GM12878 (cell line): Measurements from ENCODE around the gene ARMC9. TPM values are rescaled to one million over a fixed set of nuclear protein-coding genes. Genes with fewer than 3 reads are reported as not detected.

Experiments
- ATAC-seq: fragments of 200-7000 bp; cut with Tn5 transposase; 3 replicates; pipeline ENCODE4 v1.9.1; 2020; ENCODE audit warnings: mild to moderate bottlenecking, moderate library complexity
- BruUV-seq: library from RNA; stranded (reverse); fragments of 400-500 nt; replicated peaks from 2 replicates; lab custom pipeline; 2021; lab: Mats Ljungman, UMichigan
- CTCF ChIA-PET: fragments of 300-600 bp; sonication (Branson Sonifier 250); formaldehyde crosslinking; extraction: SDS; loops from one replicate; lab custom pipeline; 2021; ENCODE audit warnings: inconsistent platforms; lab: Yijun Ruan, JAX
- POLR2A ChIA-PET: fragments of 350-600 bp; formaldehyde crosslinking; extraction: SDS; loops from one replicate; lab custom pipeline; 2021; ENCODE audit warnings: inconsistent platforms; lab: Charles Lee
- RAD21 ChIA-PET: fragments of 300-600 bp; sonication (Branson Sonifier 250); formaldehyde crosslinking; loops from one replicate; lab custom pipeline; 2023; ENCODE audit warnings: antibody characterized with exemption; ENCODE audit not compliant: unreplicated experiment; lab: Charles Lee
- SMC1A ChIA-PET: fragments of 300-600 bp; sonication (Branson Sonifier 250); formaldehyde crosslinking; loops from one replicate; lab custom pipeline; 2023; ENCODE audit not compliant: unreplicated experiment, uncharacterized antibody; lab: Charles Lee
- DNase-seq: peaks from one replicate; pipeline ENCODE4 v3.0.0-alpha.2; 2011; ENCODE audit warnings: low read depth, low spot score
- FAIRE-seq: peaks from 3 replicates; lab custom pipeline; 2011; peaks lifted over from hg19 to GRCh38; lab: Jason Lieb, UNC
- H2AFZ ChIP-seq: 2 replicates; pipeline ENCODE4 v1.6.0; 2011; ENCODE audit warnings: low read depth, low read length, control low read depth; ENCODE audit not compliant: control insufficient read depth
- H3K27ac ChIP-seq: 2 replicates; pipeline ENCODE4 v1.5.1; 2011; ENCODE audit warnings: control low read depth; ENCODE audit not compliant: control insufficient read depth, insufficient read depth
- H3K27me3 ChIP-seq, 2 experiments: replicated peaks in 1 of 2; 2 replicates each; pipeline versions ENCODE4 v1.6.0 to v1.6.1; 2011; ENCODE audit warnings: low read length in 1 of 2; ENCODE audit not compliant: control insufficient read depth in 2 of 2, insufficient read depth in 2 of 2
- H3K36me3 ChIP-seq, 2 experiments: 2 replicates each; pipeline ENCODE4 v1.5.1; 2011; ENCODE audit warnings: low read length in 1 of 2; ENCODE audit not compliant: control insufficient read depth in 2 of 2, insufficient read depth in 2 of 2
- H3K4me1 ChIP-seq: 2 replicates; pipeline ENCODE4 v1.6.1; 2011; ENCODE audit warnings: mild to moderate bottlenecking, low read length, moderate library complexity, mixed read lengths; ENCODE audit not compliant: control insufficient read depth, insufficient read depth
- H3K4me2 ChIP-seq: 2 replicates; pipeline ENCODE4 v1.6.0; 2011; ENCODE audit warnings: control low read depth; ENCODE audit not compliant: control insufficient read depth, insufficient read depth
- H3K4me3 ChIP-seq: fragments of 200-600 bp; sonication (generic); 2 replicates; pipeline ENCODE4 v1.5.1; 2016
- H3K79me2 ChIP-seq: 2 replicates; pipeline ENCODE4 v1.6.0; 2011; ENCODE audit warnings: low read length; ENCODE audit not compliant: control insufficient read depth, insufficient read depth
- H3K9ac ChIP-seq: 2 replicates; pipeline ENCODE4 v1.8.0; 2011; ENCODE audit warnings: low read length, control low read depth, mixed read lengths; ENCODE audit not compliant: control insufficient read depth, insufficient read depth
- H3K9me3 ChIP-seq: replicated peaks from 3 replicates; pipeline ENCODE4 v1.5.1; 2011; ENCODE audit warnings: mild to moderate bottlenecking, low read length; ENCODE audit not compliant: control insufficient read depth, insufficient read depth
- H4K20me1 ChIP-seq: 2 replicates; pipeline ENCODE4 v1.6.0; 2011; ENCODE audit not compliant: control insufficient read depth, insufficient read depth
- GATAD2B ChIP-seq: fragments of 450-650 bp; conservative IDR thresholded peaks from 2 replicates; pipeline ENCODE4 v1.6.1; 2017; ENCODE audit warnings: low read depth, mild to moderate bottlenecking, moderate library complexity
- NFIC ChIP-seq: IDR thresholded peaks from 2 replicates; pipeline ENCODE4 v1.6.1; 2012; ENCODE audit warnings: low read depth, mild to moderate bottlenecking, inconsistent platforms, low read length, moderate library complexity
- NFYA ChIP-seq: IDR thresholded peaks from 2 replicates; pipeline ENCODE4 v1.6.1; 2011; ENCODE audit warnings: low read depth, mild to moderate bottlenecking, low read length, improper control_type of control experiment, borderline replicate concordance
- NRF1 ChIP-seq: conservative IDR thresholded peaks from 2 replicates; pipeline ENCODE4 v1.6.1; 2011; ENCODE audit warnings: mild to moderate bottlenecking, low read depth, low read length, improper control_type of control experiment
- PKNOX1 ChIP-seq: fragments of 450-650 bp; IDR thresholded peaks from 2 replicates; pipeline ENCODE4 v1.6.1; 2016; ENCODE audit warnings: mild to moderate bottlenecking
- SIN3A ChIP-seq: IDR thresholded peaks from 2 replicates; pipeline ENCODE4 v1.6.1; 2012; ENCODE audit warnings: low read depth, low read length, improper control_type of control experiment
- WGBS: methylation state at CpG from one replicate; pipeline ENCODE4 v1.1.6; 2016; ENCODE audit warnings: low lambda C conversion rate; ENCODE audit not compliant: insufficient replicate concordance, insufficient coverage; ENCODE audit errors: missing lambda C conversion rate; 5-methylcytosine and 5-hydroxymethylcytosine counted together
- in situ Hi-C: fragments of 300-500 bp; cut with MboI; formaldehyde crosslinking; loops from 9 replicates; pipeline ENCODE4 v1.14.3; 2018; ENCODE audit warnings: mixed read lengths
- intact Hi-C: fragments of 100-400 bp; cut with micrococcal nuclease; formaldehyde crosslinking; loops from one replicate; pipeline ENCODE4 v1.14.2; 2022; ENCODE audit not compliant: unreplicated experiment
- polyA plus RNA-seq, 11 experiments: library from polyadenylated mRNA; depleted of rRNA in 4 of 11; unstranded in 6 of 11; stranded (reverse) in 5 of 11; fragments of >200 nt; fragmentation: Nextera tagmentation in 4 of 11; fragmentation: Illumina TruSeq in 1 of 11; extraction: Ambion mirVana in 4 of 11; extraction: Trizol in 1 of 11; gene quantifications; 1 replicate in 1 of 11; 2 replicates in 10 of 11; pipeline versions ENCODE4 v1.2.1 to v1.2.3, GENCODE V29; 2011 to 2016; ENCODE audit warnings: inconsistent platforms in 2 of 11, missing spikeins in 2 of 11, low read depth in 1 of 11
- total RNA-seq, 4 experiments: library from RNA; depleted of rRNA in 3 of 4; stranded (reverse); fragments of >200 nt in 3 of 4; fragmentation: Illumina TruSeq in 1 of 4; extraction: Trizol in 1 of 4; gene quantifications; 2 replicates each; pipeline versions ENCODE4 v1.2.1 to v1.2.3, GENCODE V29; 2013 to 2021
- TF ChIP-seq, protein P1 (sequence below): IDR thresholded peaks from 2 replicates; pipeline ENCODE4 v1.6.1; 2012; ENCODE audit warnings: low read depth, low read length, improper control_type of control experiment

Gene ARMC9
- total and polyA plus RNA-seq, 10 of the 15 experiments (the other 5 are each of a cell fraction or from before 2014, with no cell fraction given): 3.8 to 21.8 (median 10.4) TPM

GRCh38 chr2:231250146-231250545 is 51.7 kb downstream of the ARMC9 start:
- H3K9ac ChIP-seq: no peak overlapping the region
- DNase-seq (no peak), FAIRE-seq (no peak), ATAC-seq (no peak)
- H3K27ac ChIP-seq: no peak overlapping the region
- in situ Hi-C loops: no loop called here
- intact Hi-C loops: no loop called here
- BruUV-seq: no TSS peak
- 88% methylated on average over 5 of the region's 5 CpGs for WGBS
- CTCF ChIA-PET: interaction anchor here (0.7 kb wide), 1 partner anchor 58 kb away, joined by 4 read pairs; no protein-coding TSS in a partner anchor
- SMC1A ChIA-PET: interaction anchor here (0.6 kb wide), 1 partner anchor 197 kb away, joined by 3 read pairs; no protein-coding TSS in a partner anchor
- H3K36me3 ChIP-seq: no peaks in the 10 kb centered on the region; a peak in 1 of 4 replicates
- no peak for TF ChIP-seq NFYA
- no peak for TF ChIP-seq SIN3A
- TF ChIP-seq PKNOX1: no peak
- TF ChIP-seq, protein P1, sequence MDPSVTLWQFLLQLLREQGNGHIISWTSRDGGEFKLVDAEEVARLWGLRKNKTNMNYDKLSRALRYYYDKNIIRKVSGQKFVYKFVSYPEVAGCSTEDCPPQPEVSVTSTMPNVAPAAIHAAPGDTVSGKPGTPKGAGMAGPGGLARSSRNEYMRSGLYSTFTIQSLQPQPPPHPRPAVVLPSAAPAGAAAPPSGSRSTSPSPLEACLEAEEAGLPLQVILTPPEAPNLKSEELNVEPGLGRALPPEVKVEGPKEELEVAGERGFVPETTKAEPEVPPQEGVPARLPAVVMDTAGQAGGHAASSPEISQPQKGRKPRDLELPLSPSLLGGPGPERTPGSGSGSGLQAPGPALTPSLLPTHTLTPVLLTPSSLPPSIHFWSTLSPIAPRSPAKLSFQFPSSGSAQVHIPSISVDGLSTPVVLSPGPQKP: no peak
- no peak for TF ChIP-seq NFIC
- no peak for TF ChIP-seq GATAD2B
- TF ChIP-seq NRF1: no peak
- no peak overlapping the region for H2AFZ ChIP-seq
- H3K79me2 ChIP-seq: no peaks in the 10 kb centered on the region
- no peak overlapping the region for H3K4me2 ChIP-seq
- no peaks in the 10 kb centered on the region for H3K9me3 ChIP-seq
- H3K4me1 ChIP-seq: no peaks in the 10 kb centered on the region
- no peaks in the 10 kb centered on the region for H4K20me1 ChIP-seq
- POLR2A ChIA-PET: no interaction called here
- no peak overlapping the region for H3K4me3 ChIP-seq
- RAD21 ChIA-PET: no interaction called here
- no peaks in the 10 kb centered on the region for H3K27me3 ChIP-seq
